KMS-11 (cell line): ENCODE results near the gene TNPO2.
"Not testable (repeated sequence)": the region's sequence is repeated elsewhere in the genome, so short reads cannot be mapped to it uniquely, and the experiment has no call there.

Source experiments
- H2AFZ ChIP-seq: fragments of 200-600 bp; sonication (generic); 2 replicates; pipeline ENCODE4 v1.6.1; 2016; ENCODE audit warnings: antibody characterized with exemption, mixed run types, low read depth
- H3K27ac ChIP-seq: fragments of 200-600 bp; sonication (generic); 2 replicates; pipeline ENCODE4 v1.6.1; 2016; ENCODE audit warnings: mild to moderate bottlenecking, mixed run types
- H3K27me3 ChIP-seq: fragments of 200-600 bp; sonication (generic); 2 replicates; pipeline ENCODE4 v1.6.1; 2017; ENCODE audit warnings: mild to moderate bottlenecking, low read depth, mixed run types, moderate library complexity; ENCODE audit not compliant: insufficient read depth
- H3K36me3 ChIP-seq: fragments of 200-600 bp; sonication (generic); 2 replicates; pipeline ENCODE4 v1.6.1; 2017; ENCODE audit warnings: mild to moderate bottlenecking, mixed run types; ENCODE audit not compliant: insufficient read depth
- H3K4me1 ChIP-seq: fragments of 200-600 bp; sonication (generic); 2 replicates; pipeline ENCODE4 v1.6.1; 2016; ENCODE audit warnings: mild to moderate bottlenecking, low read depth, mixed run types; ENCODE audit not compliant: poor library complexity, severe bottlenecking
- H3K4me2 ChIP-seq: fragments of 200-600 bp; sonication (generic); 2 replicates; pipeline ENCODE4 v1.7.0; 2016; ENCODE audit warnings: mild to moderate bottlenecking, mixed run types
- H3K4me3 ChIP-seq: fragments of 200-600 bp; sonication (generic); IDR thresholded peaks from 2 replicates; pipeline ENCODE4 v1.6.1; 2017; ENCODE audit warnings: low read depth, low read length, mixed read lengths; ENCODE audit not compliant: insufficient read depth
- H3K79me2 ChIP-seq: fragments of 200-600 bp; sonication (generic); 2 replicates; pipeline ENCODE4 v1.6.1; 2016; ENCODE audit warnings: low read depth, mixed run types; ENCODE audit not compliant: insufficient read depth
- H3K9ac ChIP-seq: fragments of 200-600 bp; sonication (generic); 2 replicates; pipeline ENCODE4 v1.6.1; 2016; ENCODE audit warnings: mild to moderate bottlenecking, mixed run types
- H4K20me1 ChIP-seq: fragments of 200-600 bp; sonication (generic); 2 replicates; pipeline ENCODE4 v1.6.1; 2016; ENCODE audit warnings: mild to moderate bottlenecking, mixed run types; ENCODE audit not compliant: insufficient read depth
- CTCF ChIP-seq: fragments of 200-600 bp; sonication (generic); conservative IDR thresholded peaks from 2 replicates; pipeline ENCODE4 v1.6.1; 2017; ENCODE audit warnings: low read depth, mild to moderate bottlenecking, antibody characterized with exemption, low read length, moderate library complexity, mixed read lengths

TNPO2 gene

DNA sequence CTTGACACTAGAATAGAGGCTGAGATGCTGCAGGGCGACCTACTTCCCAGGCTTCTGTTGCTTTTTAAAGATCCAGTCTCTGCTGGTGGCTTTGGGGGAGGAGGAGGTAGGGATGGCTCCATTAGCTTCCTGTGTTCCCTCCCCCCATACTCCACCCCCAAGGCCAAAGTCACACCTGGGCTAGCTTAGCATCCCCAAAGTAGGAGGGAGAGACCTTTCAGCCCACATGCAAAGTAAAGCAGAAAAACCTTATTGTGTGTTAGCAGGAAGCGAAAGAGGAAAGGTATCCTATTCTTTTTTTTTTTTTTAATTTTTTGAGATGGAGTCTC, 3.2 kb upstream of the TNPO2 start:
- Histone ChIP-seq H3K27me3 (no peaks in the 10 kb centered on the region), H2AFZ (no peak overlapping the region), H3K27ac (no peak overlapping the region), H3K9ac (no peak overlapping the region), H4K20me1 (no peaks in the 10 kb centered on the region; the same call in 1 of the 2 replicates), H3K4me3 (no peak overlapping the region), H3K4me2 (no peak overlapping the region), H3K4me1 (peaks cover 4% of the 10 kb centered on the region), H3K79me2 (peaks cover 36% of the 10 kb centered on the region), H3K36me3 (no peaks in the 10 kb centered on the region; the same call in 1 of the 2 replicates)
- TF ChIP-seq CTCF = no peak

GRCh38 chr19:12725612-12726011, 1.9 kb upstream of the TNPO2 start:
- peaks cover 12% of the 10 kb centered on the region for H3K4me1 ChIP-seq
- not testable (repeated sequence) for H3K36me3 ChIP-seq, H3K9ac ChIP-seq, H3K4me3 ChIP-seq, H4K20me1 ChIP-seq, H3K27ac ChIP-seq, H3K27me3 ChIP-seq, H2AFZ ChIP-seq, H3K4me2 ChIP-seq
- H3K79me2 ChIP-seq = peaks cover 37% of the 10 kb centered on the region

DNA sequence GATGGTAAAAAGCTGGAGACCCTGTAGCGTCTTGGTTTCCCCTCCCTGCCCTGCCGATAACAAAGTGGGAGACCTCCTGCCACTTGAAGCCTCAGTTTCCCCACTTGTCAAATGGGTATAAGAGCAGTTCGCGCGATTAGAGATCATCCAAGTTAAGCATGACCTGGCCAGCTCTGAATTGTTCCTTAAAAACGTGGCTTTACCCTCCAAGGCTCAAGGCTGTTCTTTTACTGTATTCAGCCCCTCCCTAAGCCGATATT, 421 bp downstream of the TNPO2 start:
- peak overlapping the region; percentile 63 for H3K4me2 ChIP-seq
- peak overlapping the region; percentile 81 for H3K27ac ChIP-seq
- H3K4me1 ChIP-seq = peaks cover 27% of the 10 kb centered on the region
- no peaks in the 10 kb centered on the region for H3K27me3 ChIP-seq
- H2AFZ ChIP-seq = peak overlapping the region; percentile 29; the same call in 1 of the 2 replicates
- no peak overlapping the region for H3K4me3 ChIP-seq
- peaks cover 53% of the 10 kb centered on the region for H3K79me2 ChIP-seq
- no peak for TF ChIP-seq CTCF
- peak overlapping the region; percentile 92 for H3K9ac ChIP-seq
- H3K36me3 ChIP-seq = peaks cover 4% of the 10 kb centered on the region; the same call in 1 of the 2 replicates
- H4K20me1 ChIP-seq = no peaks in the 10 kb centered on the region

DNA sequence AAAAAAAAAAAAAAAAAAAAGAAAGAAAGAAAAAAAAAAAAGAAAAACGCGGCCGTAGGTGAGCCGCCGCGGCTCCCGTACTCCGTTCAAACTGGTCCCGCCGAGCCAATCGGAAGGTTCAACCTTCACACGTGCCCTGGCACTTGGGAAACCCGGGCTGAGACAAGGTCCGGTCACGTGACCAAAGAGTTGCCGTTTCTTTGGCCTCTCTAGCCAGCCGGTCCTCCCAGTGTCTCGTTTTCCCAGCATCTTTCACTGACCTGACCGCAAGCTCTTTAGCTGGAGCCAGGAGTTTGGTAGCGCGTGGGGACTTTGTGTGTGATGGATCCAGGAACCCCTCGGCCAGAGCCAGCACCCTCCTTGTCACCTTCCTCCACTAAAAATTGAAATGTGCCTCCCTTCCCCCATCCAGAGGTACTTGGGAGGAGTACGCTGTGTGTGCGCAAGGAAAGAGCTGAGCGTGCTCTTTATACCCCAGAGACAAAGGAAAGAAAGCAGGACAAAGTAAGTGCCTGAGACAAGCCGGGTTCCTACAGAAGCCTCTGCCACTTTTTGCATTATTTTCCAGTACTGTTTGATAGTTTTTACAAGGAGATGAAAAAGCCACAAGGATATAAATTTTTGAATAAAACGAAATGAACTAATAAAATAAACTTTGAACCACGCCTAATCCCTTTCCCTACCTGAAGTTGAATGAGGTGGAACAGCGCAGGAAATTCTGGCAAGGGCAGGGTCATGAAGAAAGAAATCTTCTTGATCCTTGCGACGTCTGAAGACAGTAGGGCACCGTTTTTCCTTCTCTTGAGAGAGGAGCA, 959 bp downstream of the TNPO2 start:
- H3K79me2 ChIP-seq = peaks cover 59% of the 10 kb centered on the region
- no peaks in the 10 kb centered on the region for H3K27me3 ChIP-seq
- no peak overlapping the region for H3K4me3 ChIP-seq
- H3K9ac ChIP-seq = peak overlapping the region; percentile 92
- peak overlapping the region; percentile 81 for H3K27ac ChIP-seq
- TF ChIP-seq CTCF = no peak
- peaks cover 6% of the 10 kb centered on the region; the same call in 1 of the 2 replicates for H3K36me3 ChIP-seq
- peak overlapping the region; percentile 29; the same call in 1 of the 2 replicates for H2AFZ ChIP-seq
- H3K4me2 ChIP-seq = peak overlapping the region; percentile 89
- H4K20me1 ChIP-seq = no peaks in the 10 kb centered on the region
- peaks cover 32% of the 10 kb centered on the region for H3K4me1 ChIP-seq
